HG03280 (cell line): ENCODE data around the gene TFB2M.
"Not testable (repeated sequence)": the region's sequence is repeated elsewhere in the genome, so short reads cannot be mapped to it uniquely, and the experiment has no call there.

Experiments used
- ATAC-seq: cut with Tn5 transposase; IDR thresholded peaks from one replicate; pipeline ENCODE4 v1.9.1; 2021; ENCODE audit warnings: mild to moderate bottlenecking, moderate library complexity; ENCODE audit not compliant: unreplicated experiment

Gene TFB2M

GRCh38 chr1:246583448-246584185 is 17.6 kb upstream of the TFB2M start:
- no peak for ATAC-seq

DNA sequence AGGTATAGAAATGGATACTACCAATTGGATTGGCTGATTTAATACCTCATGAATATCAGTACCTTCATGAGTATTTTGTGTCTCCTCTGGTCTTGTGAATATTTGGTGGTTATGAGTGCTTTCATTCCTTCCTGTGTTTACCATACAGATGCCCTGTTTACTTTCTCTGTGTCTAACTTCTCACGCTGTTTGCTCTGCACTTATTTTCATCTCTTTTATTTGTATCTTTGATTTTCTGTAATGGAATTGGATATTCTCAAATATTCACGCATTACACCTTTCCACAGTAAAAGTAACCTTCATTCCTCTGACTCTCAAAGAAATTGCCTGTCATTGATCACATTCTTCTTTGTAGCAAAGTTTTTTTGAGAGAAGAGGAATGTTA is 17.0 kb upstream of the TFB2M start:
- no peak for ATAC-seq

DNA sequence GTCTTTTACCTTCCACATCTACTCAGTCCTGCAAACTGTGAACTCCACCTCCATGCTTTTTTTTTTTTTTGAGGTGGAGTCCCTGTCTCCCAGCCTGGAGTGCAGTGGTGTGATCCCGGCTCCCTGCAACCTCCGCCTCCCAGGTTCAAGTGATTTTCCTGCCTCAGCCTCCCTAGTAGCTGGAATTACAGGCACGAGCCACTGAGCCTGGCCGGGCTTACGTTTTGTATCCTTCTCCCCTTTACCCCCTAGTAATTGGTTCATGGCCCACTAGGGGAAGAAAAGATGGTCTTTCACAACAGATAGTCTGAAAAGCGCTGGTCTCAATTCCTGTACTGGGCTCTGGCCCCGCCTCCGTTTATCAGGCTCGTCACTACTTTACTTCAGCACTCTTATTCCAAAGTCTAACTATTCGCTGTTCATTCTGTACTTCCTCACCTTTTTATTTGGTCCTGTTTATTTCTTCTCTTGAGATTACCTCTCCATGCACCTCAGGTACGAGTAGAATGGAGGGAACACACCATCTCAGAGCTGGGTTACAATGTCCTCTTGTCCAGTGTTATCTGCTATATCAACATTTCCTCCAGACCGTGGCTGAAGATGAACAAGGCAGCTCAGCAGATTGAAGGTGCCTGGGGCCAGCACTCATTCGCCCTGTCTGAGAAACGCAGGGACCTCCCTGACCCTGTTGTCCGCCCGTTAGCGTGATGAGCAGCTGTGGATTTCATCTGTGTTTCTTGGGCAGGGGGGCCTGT is 16.4 kb upstream of the TFB2M start:
- ATAC-seq: no peak

DNA sequence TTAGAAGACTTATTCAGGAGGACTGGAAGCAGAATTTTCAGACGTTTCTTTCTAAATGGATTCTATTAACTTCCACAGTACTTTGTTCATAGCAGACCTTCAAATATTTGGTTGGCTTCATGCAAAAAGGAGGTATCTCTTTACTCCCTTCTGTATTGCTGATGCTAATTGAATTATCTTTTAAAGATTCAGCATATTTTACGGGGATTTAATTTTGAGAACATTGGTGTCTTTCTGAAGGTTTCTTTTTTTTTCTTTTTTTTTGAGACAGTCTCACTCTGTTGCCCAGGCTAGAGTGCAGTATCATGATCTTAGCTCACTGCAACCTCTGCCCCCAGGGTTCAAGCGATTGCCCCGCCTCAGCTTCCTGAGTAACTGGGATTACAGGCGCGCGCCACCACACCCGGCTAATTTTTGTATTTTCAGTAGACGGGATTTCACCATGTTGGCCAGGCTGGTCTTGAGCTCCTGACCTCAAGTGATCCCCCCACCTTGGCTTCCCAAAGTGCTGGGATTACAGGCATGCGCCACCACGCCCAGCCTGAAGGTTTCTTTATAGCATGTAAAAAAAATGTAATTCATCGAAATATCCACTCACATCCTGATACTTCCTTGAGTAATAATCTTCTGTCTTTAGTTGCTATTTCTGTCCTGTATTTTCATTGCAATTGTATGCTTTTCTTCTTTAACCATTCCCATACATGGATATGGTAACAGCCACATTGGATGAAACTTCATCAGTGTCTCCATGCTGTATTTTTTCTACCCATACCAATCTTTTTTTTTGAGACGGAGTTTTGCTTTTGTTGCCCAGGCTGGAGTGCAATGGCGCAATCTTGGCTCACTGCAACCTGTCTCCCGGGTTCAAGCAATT is 14.7 kb upstream of the TFB2M start:
- ATAC-seq: no peak

DNA sequence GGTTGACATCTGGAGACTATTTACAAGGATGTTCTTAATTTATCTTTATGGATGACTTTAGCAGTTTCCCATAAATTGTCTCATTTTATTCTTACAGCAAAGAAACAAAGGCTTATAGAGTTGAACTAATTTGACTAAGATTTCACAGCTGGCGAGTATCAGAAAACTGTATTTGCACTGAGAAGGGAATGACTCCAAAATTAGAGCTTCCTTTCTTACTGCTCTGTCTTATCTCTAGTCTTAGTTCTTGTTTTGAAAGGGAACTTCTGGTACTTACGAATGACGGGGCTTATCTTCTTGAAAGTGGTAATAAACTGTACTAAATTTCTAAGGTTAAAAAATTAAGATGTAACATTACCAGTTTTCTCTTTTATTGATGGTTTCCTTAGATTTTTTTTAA is 13.8 kb upstream of the TFB2M start:
- peak; percentile 89 for ATAC-seq

DNA sequence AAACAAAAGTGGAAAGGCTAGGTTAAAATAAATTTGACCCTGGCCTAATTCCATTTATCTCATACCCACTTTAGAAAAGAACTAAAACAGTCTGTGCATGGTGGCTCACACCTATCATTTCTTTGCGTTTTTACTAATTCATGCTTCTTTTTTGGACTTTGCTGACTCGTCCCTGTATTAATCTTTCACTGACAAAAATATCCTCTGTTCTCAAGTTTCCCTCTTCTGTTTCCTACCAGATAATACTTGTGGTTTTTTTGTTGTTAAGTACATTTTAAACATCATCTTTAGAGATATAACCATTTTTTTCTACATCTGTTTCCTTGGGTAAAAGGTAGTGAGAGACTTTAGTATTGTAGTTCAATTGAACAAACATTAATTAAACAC is 11.7 kb upstream of the TFB2M start:
- ATAC-seq: no peak

DNA sequence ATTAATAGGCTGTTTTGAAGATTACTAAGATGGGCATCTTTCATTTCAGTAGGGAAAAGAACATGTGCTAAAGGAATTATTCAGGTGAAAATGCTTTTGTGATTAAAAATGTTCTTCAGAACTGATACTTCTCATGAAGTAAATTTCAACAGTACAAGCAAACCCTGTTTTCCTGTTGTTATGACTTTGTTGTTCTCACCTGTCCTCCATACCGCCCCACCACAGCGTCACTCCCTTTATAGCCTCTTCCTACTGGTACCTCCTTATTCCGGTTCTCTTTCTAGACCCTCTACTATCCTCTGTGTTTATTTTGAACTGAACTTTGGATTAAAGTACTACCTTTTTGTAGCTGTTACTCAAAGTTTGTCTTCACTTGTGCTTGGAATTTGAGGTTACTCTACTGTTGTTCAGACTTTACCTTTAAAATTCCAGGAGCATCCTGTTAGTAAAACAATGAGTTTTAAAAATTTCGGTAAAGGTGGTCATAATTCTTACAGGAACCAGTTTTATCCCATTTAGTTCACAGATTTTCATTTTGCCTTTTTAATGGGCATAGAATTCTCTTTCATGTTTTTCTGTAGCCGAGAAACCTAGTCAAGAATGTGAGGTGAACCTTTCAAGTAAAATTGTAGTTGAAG is 11.1 kb upstream of the TFB2M start:
- ATAC-seq: no peak

GRCh38 chr1:246576709-246577032 is 10.6 kb upstream of the TFB2M start:
- ATAC-seq: no peak

- no peak for ATAC-seq
These were observed 7.4 kb upstream of the TFB2M start for GRCh38 chr1:246573491-246573890.

DNA sequence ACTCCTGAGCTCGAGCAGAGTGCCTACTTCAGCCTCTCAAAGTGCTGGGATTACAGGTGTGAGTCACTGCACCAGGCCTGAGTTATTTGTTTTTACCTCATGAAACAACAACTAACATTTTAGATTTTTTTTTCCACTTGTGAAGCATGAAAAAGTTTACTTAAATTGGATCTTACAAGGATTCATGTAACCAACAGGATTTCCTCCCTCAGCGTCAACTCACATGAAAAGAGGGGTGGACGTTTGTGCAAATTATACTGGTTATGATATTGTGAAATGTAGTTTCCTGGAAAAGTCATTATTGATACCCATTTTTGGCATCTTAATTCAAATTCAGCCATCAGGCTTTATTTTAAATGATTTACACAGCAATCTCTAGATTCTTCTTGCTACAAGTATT is 6.7 kb upstream of the TFB2M start:
- no peak for ATAC-seq

DNA sequence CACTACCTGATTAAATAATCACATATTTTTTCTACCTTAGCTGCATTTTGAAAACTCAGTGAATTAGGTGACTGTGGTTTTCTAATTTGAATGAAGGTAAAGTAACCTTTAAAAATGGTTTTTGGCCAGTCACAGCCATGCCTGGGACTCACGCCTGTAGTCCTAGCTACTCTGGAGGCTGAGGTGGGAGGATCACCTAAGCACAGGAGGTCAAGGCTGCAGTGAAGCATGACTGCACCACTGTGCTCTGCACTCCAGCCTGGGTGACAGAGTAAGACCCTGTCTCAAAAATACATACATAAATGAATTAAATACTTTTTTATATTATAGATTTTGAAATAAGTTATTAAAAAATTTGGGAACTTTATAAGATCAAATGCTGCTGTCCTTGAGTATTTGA is 5.9 kb upstream of the TFB2M start:
- ATAC-seq: no peak

- ATAC-seq: not testable (repeated sequence)
These were observed 5.2 kb upstream of the TFB2M start for GRCh38 chr1:246571309-246571708.

- no peak for ATAC-seq
These were observed 3.5 kb upstream of the TFB2M start for GRCh38 chr1:246569248-246570238.

GRCh38 chr1:246567646-246568235 is 1.7 kb upstream of the TFB2M start:
- no peak for ATAC-seq

GRCh38 chr1:246566813-246567645 is 968 bp upstream of the TFB2M start:
- peak; percentile 15 for ATAC-seq

DNA sequence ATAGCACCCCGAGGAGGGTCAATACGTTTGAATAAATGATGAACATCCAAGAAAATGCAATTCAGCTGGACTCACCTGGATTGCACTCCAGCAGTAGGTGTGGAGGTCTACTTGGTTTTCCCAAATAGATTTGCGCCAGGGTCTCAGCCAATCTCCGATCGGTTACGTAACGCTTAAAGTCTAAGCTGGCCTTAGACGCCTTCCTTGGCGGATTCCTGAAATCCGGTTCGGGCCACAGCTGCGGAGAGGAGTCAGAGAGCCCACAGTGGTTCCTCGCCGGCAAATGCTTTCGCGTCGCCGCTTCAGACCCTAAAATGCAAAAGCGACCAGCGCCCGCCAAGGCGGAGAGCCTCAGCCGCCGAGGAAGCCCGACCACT is 322 bp downstream of the TFB2M start:
- ATAC-seq: no peak

- no peak for ATAC-seq
These were observed 966 bp downstream of the TFB2M start for GRCh38 chr1:246564839-246565750.

DNA sequence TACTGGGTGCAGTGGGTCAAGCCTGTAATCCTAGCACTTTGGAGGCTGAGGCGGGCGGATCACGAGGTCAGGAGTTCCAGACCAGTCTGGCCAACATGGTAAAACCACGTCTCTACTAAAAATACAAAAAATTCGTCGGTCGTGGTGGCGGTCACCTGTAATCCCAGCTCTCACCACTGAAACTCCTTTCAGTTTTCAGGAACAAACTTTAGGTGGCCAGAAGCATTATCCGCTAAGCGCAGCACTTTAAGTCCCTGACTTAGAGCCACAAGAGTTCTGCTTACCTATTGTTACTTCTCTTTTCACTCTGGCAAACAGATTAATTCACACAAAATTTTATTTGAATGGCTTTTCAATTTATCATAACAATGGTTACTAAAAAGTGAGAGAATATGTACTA is 5.2 kb downstream of the TFB2M start:
- not testable (repeated sequence) for ATAC-seq
